Coronary artery (tissue), 2 donors: ENCODE results near the gene GGT7.
"Not testable (repeated sequence)": the region's sequence is repeated elsewhere in the genome, so short reads cannot be mapped to it uniquely, and the experiment has no call there.

Experiments
- DNase-seq: peaks from one replicate; pipeline ENCODE4 v3.0.0-alpha.2; 2017; ENCODE audit warnings: low spot score
- H3K27ac ChIP-seq, 2 donors: fragments of 200-600 bp; sonication (generic); one replicate each; pipeline ENCODE4 v1.5.1; 2016 to 2019
- H3K4me3 ChIP-seq: fragments of 200-600 bp; sonication (generic); 2 replicates; pipeline ENCODE4 v1.5.1; 2016; ENCODE audit warnings: mild to moderate bottlenecking, moderate library complexity
- TF ChIP-seq, protein P1 (sequence below): fragments of 200-600 bp; sonication (generic); IDR thresholded peaks from one replicate; pipeline ENCODE4 v1.5.1; 2019; ENCODE audit warnings: antibody characterized with exemption

GGT7 gene

DNA sequence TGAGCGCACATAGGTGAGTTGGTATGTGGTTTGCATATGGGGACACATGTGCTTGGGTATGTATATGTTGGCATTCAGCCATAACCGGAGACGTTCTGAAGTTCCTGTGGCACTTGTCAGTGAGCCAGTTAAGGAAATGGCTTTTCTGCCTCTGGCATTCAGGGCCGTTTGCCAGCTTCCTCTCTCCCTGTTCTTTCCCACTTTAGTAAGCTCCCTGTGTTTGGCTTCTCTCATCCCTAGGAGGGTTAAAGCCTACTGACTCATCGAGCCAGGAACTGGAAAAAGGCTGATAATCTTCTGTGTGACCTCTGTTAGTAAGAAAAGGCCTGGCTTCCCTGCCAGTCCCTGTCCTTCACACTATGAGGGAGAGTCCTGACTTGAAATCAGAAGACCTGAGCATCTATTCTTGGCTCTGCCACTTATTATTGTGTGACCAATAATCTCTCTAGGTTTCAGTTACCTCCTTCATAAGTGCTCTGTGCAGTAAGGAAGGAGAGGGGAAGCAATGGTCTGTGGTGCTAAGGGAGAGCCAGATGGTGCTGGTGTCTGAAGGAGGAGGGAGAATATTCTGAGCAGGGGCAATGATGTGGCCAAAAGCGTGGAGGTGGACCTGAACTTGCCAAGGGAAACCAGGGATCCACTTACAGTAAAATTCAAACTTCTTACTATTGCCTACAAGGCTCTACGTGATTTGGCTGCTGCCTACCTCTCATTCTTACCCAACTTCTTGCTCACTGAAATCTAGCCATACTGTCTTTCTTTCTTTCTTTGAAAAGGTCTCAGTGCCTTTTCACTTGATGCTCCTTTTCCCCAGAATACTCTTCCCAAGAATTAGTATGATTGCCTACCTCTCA is 35.2 kb upstream of the GGT7 start:
- Histone ChIP-seq H3K4me3 (peak overlapping the region; percentile 26), H3K27ac (peak overlapping the region; percentile 24 to 86)
- no peak for DNase-seq
- TF ChIP-seq, protein P1, sequence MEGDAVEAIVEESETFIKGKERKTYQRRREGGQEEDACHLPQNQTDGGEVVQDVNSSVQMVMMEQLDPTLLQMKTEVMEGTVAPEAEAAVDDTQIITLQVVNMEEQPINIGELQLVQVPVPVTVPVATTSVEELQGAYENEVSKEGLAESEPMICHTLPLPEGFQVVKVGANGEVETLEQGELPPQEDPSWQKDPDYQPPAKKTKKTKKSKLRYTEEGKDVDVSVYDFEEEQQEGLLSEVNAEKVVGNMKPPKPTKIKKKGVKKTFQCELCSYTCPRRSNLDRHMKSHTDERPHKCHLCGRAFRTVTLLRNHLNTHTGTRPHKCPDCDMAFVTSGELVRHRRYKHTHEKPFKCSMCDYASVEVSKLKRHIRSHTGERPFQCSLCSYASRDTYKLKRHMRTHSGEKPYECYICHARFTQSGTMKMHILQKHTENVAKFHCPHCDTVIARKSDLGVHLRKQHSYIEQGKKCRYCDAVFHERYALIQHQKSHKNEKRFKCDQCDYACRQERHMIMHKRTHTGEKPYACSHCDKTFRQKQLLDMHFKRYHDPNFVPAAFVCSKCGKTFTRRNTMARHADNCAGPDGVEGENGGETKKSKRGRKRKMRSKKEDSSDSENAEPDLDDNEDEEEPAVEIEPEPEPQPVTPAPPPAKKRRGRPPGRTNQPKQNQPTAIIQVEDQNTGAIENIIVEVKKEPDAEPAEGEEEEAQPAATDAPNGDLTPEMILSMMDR: no peak

DNA sequence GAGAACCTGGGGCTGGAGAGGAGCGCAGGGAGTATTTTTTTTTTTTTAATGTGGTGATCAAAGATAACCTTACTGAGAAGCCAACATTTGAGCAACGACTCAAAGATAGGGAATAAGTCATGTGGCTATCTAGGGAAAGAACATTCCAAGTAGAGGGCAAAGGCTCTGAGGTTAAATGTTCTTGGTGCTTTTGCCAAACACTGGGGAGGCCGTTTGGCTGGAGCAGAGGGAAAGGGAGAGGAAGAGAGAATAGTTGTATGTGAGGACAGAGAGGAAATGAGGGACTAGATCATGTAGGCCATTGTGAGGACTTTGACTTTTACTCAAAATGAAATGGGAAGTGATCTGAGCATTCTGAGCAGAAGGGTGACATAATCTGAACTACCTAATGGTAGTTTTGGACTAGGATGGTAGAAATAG is 31.6 kb upstream of the GGT7 start:
- Histone ChIP-seq H3K4me3 (no peak overlapping the region), H3K27ac (peak overlapping the region in 1 of 2 donors; percentile 48)
- DNase-seq: no peak
- TF ChIP-seq, protein P1: no peak

DNA sequence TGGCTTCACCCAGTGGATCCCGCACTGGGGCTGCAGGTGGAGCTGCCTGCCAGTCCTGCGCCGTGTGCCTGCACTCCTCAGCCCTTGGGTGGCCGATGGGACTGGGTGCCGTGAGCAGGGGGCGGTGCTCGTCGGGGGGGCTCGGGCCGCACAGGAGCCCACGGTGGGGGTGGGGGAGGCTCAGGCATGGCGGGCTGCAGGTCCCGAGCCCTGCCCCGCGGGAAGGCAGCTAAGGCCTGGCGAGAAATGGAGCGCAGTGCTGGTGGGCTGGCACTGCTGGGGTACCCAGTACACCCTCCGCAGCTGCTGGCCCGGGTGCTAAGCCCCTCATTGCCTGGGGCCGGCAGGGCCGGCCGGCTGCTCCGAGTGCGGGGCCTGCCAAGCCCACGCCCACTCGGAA is 26.1 kb upstream of the GGT7 start:
- DNase-seq, H3K27ac ChIP-seq, H3K4me3 ChIP-seq: not testable (repeated sequence)

DNA sequence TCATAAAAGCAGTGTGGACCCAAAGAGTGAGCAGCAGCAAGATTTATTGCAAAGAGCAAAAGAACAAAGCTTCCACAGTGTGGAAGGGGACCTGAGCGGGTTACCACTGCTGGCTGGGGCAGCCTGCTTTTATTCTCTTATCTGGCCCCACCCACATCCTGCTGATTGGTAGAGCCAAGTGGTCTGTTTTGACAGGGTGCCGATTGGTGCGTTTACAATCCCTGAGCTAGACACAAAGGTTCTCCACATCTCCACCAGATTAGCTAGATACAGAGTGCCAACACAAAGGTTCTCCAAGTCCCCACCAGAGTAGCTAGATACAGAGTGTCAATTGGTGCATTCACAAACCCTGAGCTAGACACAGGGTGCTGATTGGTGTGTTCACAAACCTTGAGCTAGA is 25.5 kb upstream of the GGT7 start:
- not testable (repeated sequence) for H3K27ac ChIP-seq, H3K4me3 ChIP-seq, DNase-seq

DNA sequence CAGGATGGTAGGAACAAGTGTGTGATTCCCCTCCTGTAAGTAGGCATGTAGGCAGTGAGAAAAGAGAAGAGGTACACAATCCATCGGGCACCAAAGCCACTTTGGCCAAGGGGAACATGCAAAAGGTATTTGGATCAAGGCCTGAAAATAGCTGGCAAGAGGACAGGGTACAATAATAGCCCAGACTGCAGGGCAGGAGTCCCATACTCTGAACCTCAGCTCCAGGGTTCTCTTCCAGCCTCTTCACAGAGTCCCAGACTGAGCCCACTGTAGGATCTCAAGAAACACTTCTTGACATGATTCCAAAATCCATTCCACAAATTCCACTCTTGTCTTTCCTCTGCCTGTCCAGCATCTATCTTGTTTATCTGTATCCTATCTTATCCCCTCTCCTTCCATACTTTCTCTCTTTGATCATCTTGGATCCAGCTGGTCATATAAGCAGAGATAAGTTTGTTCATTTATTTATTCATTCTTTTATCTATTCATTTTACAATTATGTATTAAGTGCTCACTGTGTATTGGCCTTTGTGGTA is 23.5 kb upstream of the GGT7 start:
- Histone ChIP-seq H3K27ac (peak overlapping the region in 1 of 2 donors; percentile 42), H3K4me3 (no peak overlapping the region)
- TF ChIP-seq, protein P1: no peak
- no peak for DNase-seq

DNA sequence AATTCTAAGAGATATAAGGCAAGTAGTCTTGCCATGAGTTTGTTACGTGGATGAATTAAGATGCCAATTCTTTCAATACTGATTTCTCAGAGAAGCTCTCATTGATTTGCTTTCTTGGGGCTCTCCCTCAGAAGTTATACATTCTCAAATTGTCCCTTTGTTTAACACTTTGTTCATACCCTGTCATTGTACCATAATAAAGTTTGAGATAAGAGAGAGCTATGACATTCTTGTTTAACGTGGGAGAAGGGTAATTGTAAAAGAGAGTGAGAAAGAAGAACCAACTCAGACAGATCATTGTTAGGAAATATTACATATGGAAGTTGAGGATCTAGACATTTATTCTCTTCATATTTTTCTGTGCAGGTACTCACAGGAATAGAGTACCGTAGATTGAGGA is 22.8 kb upstream of the GGT7 start:
- peak overlapping the region in 1 of 2 donors; percentile 42 for H3K27ac ChIP-seq
- DNase-seq: no peak
- no peak overlapping the region for H3K4me3 ChIP-seq

DNA sequence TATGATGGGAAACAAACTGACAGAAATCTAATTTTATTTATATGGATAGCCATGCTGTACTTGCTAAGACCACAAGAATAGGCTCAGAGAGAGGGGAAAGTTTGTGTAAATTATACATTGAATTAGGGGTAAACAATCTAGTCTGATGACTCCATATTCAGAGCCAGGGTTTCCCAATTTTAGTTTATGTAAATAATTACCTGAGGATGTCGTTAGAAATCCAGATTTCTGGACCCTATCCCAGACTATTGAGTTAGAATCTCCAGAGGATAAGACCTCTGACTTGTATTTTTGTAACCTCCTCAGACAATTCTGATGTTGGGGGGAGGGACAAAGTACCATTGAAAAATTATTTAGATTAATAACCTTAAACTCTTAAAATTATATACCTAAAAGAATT is 22.1 kb upstream of the GGT7 start:
- Histone ChIP-seq H3K27ac (no peak overlapping the region), H3K4me3 (no peak overlapping the region)
- no peak for DNase-seq
- TF ChIP-seq, protein P1: no peak

More for the DNA sequence above, 22.8 kb upstream of the GGT7 start:
- TF ChIP-seq, protein P1: no peak

DNA sequence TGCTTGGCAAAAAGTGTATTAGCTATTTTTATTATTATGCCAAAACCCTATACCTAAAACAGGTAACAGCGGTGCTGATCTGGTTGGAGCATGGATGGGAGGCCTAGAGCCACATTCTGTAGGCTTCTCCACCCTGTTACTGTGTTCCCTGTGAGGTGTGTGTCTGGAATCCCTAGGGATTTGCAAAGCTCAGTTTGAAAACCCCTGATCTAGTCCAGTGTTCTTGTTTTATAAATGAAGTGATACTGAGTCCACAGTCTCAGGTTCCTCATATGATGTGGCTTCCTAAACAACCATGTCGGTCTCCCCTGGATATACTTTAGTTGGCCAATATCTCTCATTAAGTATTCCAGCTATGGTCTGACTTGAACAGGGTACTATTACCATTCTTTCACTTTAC is 20.0 kb upstream of the GGT7 start:
- no peak for DNase-seq
- H3K4me3 ChIP-seq: no peak overlapping the region
- H3K27ac ChIP-seq: no peak overlapping the region
- TF ChIP-seq, protein P1: no peak
